A549 (cell line): ENCODE results near the gene GLS. TPM values are rescaled to one million over a fixed set of nuclear protein-coding genes. Genes with fewer than 3 reads are reported as not detected.
A peak's percentile ranks its signal among the peaks of the same experiment; 100 is the strongest.

Experiments used
- ATAC-seq, 2 experiments: fragments of 200-7000 bp in 1 of 2; fragments of >200 bp in 1 of 2; cut with Nextera tagmentation in 1 of 2; cut with Tn5 transposase in 1 of 2; 3 replicates each; pipeline versions ENCODE4 v1.8.0 to v1.9.1; 2018 to 2020; ENCODE audit warnings: mild to moderate bottlenecking in 1 of 2, moderate library complexity in 1 of 2
- CTCF ChIA-PET: fragments of 300-600 bp; sonication (Branson Sonifier 250); formaldehyde crosslinking; extraction: SDS; loops from one replicate; lab custom pipeline; 2021; ENCODE audit warnings: antibody characterized with exemption, inconsistent platforms; lab: Yijun Ruan, JAX
- POLR2A ChIA-PET: fragments of 350-600 bp; formaldehyde crosslinking; extraction: SDS; loops from one replicate; lab custom pipeline; 2021; ENCODE audit warnings: antibody characterized with exemption, inconsistent platforms; lab: Yijun Ruan, JAX
- DNase-seq, 2 experiments: peaks; one replicate each; pipeline versions ENCODE4 v3.0.0 to v3.0.0-alpha.2; 2011 to 2016; ENCODE audit warnings: low read depth in 1 of 2, low spot score in 1 of 2
- FAIRE-seq: peaks from 2 replicates; lab custom pipeline; 2011; peaks lifted over from hg19 to GRCh38; lab: Jason Lieb, UNC
- H3K27ac ChIP-seq, 2 experiments: fragments of >200 bp; sonication (Bioruptor Twin); formaldehyde crosslinking; 3 replicates each; pipeline ENCODE4 v1.5.1; 2016 to 2017
- H3K4me1 ChIP-seq: fragments of >200 bp; sonication (Bioruptor Twin); formaldehyde crosslinking; 3 replicates; pipeline ENCODE4 v1.6.1; 2016
- H3K4me2 ChIP-seq: fragments of >200 bp; sonication (Bioruptor Twin); formaldehyde crosslinking; 3 replicates; pipeline ENCODE4 v1.6.1; 2016
- H3K4me3 ChIP-seq: fragments of >200 bp; sonication (Bioruptor Twin); formaldehyde crosslinking; 3 replicates; pipeline ENCODE4 v1.5.1; 2016
- H3K9me3 ChIP-seq: fragments of >200 bp; sonication (Bioruptor Twin); formaldehyde crosslinking; 3 replicates; pipeline ENCODE4 v1.6.1; 2016
- CBX2 ChIP-seq: fragments of 200-600 bp; sonication (generic); IDR thresholded peaks from 2 replicates; pipeline ENCODE4 v1.6.1; 2016; ENCODE audit warnings: low read depth, mild to moderate bottlenecking, borderline replicate concordance
- CEBPB ChIP-seq, 2 experiments: fragments of >200 bp in 1 of 2; sonication (Bioruptor Twin) in 1 of 2; formaldehyde crosslinking in 1 of 2; IDR thresholded peaks; 2 replicates each; pipeline ENCODE4 v1.6.1; 2012 to 2016
- EHMT2 ChIP-seq: fragments of 200-600 bp; sonication (generic); IDR thresholded peaks from 2 replicates; pipeline ENCODE4 v1.6.1; 2016; ENCODE audit warnings: antibody characterized with exemption, low read depth, mild to moderate bottlenecking, moderate library complexity
- EP300 ChIP-seq, 2 experiments: fragments of >200 bp; sonication (Bioruptor Twin); formaldehyde crosslinking; IDR thresholded peaks; 2 replicates in 1 of 2; 3 replicates in 1 of 2; pipeline ENCODE4 v1.6.1; 2016 to 2017
- ESRRA ChIP-seq: fragments of 150-350 bp; IDR thresholded peaks from 2 replicates; pipeline ENCODE4 v1.6.1; 2014; ENCODE audit warnings: mild to moderate bottlenecking, low read length, borderline replicate concordance
- FOSB ChIP-seq: fragments of 250-450 bp; sonication (Bioruptor Pico); IDR thresholded peaks from 2 replicates; pipeline ENCODE4 v1.5.0; 2020; ENCODE audit warnings: mild to moderate bottlenecking, moderate library complexity
- FOXS1 ChIP-seq: fragments of 250-450 bp; sonication (Bioruptor Pico); IDR thresholded peaks from 2 replicates; pipeline ENCODE4 v1.5.0; 2020; ENCODE audit warnings: mild to moderate bottlenecking, moderate library complexity
- HES2 ChIP-seq: fragments of >200 bp; sonication (Bioruptor Twin); formaldehyde crosslinking; IDR thresholded peaks from 2 replicates; pipeline ENCODE4 v1.6.1; 2016
- HOXA7 ChIP-seq: fragments of 250-450 bp; sonication (Bioruptor Pico); IDR thresholded peaks from 2 replicates; pipeline ENCODE4 v1.5.0; 2020; ENCODE audit warnings: mild to moderate bottlenecking, moderate library complexity
- HOXB13 ChIP-seq: fragments of 250-450 bp; sonication (Bioruptor Pico); IDR thresholded peaks from 2 replicates; pipeline ENCODE4 v1.5.0; 2020; ENCODE audit warnings: low read depth, mild to moderate bottlenecking, moderate library complexity
- JUN ChIP-seq, 2 experiments: fragments of >200 bp; sonication (Bioruptor Twin); formaldehyde crosslinking; IDR thresholded peaks; 2 replicates in 1 of 2; 3 replicates in 1 of 2; pipeline ENCODE4 v1.6.1; 2016 to 2017
- JUNB ChIP-seq: fragments of >200 bp; sonication (Bioruptor Twin); formaldehyde crosslinking; IDR thresholded peaks from 2 replicates; pipeline ENCODE4 v1.6.1; 2016
- MAFK ChIP-seq: fragments of 450-650 bp; IDR thresholded peaks from 2 replicates; pipeline ENCODE4 v1.6.1; 2014; ENCODE audit not compliant: partially characterized antibody
- NFE2L2 ChIP-seq: fragments of 150-350 bp; conservative IDR thresholded peaks from 2 replicates; pipeline ENCODE4 v1.6.1; 2014; ENCODE audit warnings: low read length
- NPAS2 ChIP-seq: fragments of 250-450 bp; sonication (Bioruptor Pico); IDR thresholded peaks from 2 replicates; pipeline ENCODE4 v1.8.0; 2022; ENCODE audit warnings: mild to moderate bottlenecking, moderate library complexity, borderline replicate concordance
- RCOR1 ChIP-seq: fragments of 150-350 bp; IDR thresholded peaks from 2 replicates; pipeline ENCODE4 v1.6.1; 2014; ENCODE audit warnings: antibody characterized with exemption, low read length, low read depth
- ZC3H11A ChIP-seq: fragments of 450-650 bp; IDR thresholded peaks from 2 replicates; pipeline ENCODE4 v1.6.1; 2014; ENCODE audit warnings: antibody characterized with exemption, mild to moderate bottlenecking
- whole genome bisulfite sequencing: methylation state at CpG from one replicate; pipeline ENCODE4 v1.1.6; 2017; ENCODE audit errors: missing lambda C conversion rate; 5-methylcytosine and 5-hydroxymethylcytosine counted together
- polyA plus RNA-seq, 4 experiments: library from polyadenylated mRNA; depleted of rRNA in 3 of 4; stranded (reverse); fragments of >200 nt; fragmentation: RNase III in 1 of 4; extraction: RNeasy Plus Mini Kit Qiagen cat#74134 plus additional on column Dnase treatment in 1 of 4; gene quantifications; 2 replicates in 3 of 4; 3 replicates in 1 of 4; pipeline ENCODE4 v1.2.3, GENCODE V29; 2011 to 2017
- TF ChIP-seq, protein P1 (sequence below): IDR thresholded peaks from 2 replicates; pipeline ENCODE4 v1.6.1; 2012
- TF ChIP-seq, protein P2 (sequence below): fragments of >200 bp; sonication (Bioruptor Twin); formaldehyde crosslinking; IDR thresholded peaks from 3 replicates; pipeline ENCODE4 v1.5.1; 2016

Gene GLS
- polyA plus RNA-seq, 2 of the 4 experiments (the other 2 are of a cell fraction), result 269 to 321 TPM

DNA sequence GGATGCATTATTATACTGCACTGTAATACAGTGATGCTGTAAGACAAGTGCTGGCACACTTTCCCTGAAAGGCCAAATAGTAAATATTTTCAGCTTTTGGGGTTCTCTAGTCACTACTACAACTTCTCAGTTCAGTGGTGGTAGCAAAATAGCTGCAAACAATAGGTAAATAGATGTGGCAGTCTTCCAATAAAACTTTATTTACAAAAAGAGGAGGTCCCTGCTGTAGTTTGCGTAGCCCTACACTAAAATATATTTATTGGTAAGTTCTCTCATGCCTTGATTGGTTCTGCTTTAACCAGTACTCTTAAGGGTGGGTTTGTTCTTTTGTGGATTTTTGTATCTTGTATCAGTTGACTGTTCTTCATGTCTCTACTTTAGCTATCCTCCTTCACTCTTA is 7.8 kb downstream of the GLS start:
- peak overlapping the region; percentile 91 for H3K4me2 ChIP-seq
- H3K9me3 ChIP-seq, result no peaks in the 10 kb centered on the region
- TF ChIP-seq RCOR1 (no peak), ZC3H11A (no peak), JUN (IDR thresholded peaks at IDR 0.05) (no peak), JUNB (no peak), HOXA7 (CRISPR knock-in tag) (no peak), CEBPB (IDR thresholded peaks at IDR 0.05) (no peak), FOXS1 (CRISPR knock-in tag) (no peak)
- TF ChIP-seq, protein P1, sequence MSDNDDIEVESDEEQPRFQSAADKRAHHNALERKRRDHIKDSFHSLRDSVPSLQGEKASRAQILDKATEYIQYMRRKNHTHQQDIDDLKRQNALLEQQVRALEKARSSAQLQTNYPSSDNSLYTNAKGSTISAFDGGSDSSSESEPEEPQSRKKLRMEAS, result no peak
- TF ChIP-seq, protein P2, sequence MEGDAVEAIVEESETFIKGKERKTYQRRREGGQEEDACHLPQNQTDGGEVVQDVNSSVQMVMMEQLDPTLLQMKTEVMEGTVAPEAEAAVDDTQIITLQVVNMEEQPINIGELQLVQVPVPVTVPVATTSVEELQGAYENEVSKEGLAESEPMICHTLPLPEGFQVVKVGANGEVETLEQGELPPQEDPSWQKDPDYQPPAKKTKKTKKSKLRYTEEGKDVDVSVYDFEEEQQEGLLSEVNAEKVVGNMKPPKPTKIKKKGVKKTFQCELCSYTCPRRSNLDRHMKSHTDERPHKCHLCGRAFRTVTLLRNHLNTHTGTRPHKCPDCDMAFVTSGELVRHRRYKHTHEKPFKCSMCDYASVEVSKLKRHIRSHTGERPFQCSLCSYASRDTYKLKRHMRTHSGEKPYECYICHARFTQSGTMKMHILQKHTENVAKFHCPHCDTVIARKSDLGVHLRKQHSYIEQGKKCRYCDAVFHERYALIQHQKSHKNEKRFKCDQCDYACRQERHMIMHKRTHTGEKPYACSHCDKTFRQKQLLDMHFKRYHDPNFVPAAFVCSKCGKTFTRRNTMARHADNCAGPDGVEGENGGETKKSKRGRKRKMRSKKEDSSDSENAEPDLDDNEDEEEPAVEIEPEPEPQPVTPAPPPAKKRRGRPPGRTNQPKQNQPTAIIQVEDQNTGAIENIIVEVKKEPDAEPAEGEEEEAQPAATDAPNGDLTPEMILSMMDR, result no peak
- ATAC-seq (peak in 1 of 2 experiments; percentile 13; a peak in 2 of 6 replicates), DNase-seq (no peak), FAIRE-seq (no peak)
- peaks cover 93% of the 10 kb centered on the region for H3K4me1 ChIP-seq
- WGBS, result 60% methylated on average over 1 of the region's 1 CpG
- POLR2A ChIA-PET, result interaction anchor here (1.6 kb wide), 2 partner anchors 8 to 30 kb away, joined by 5 read pairs; partner anchors contain the start of gene GLS
- H3K27ac ChIP-seq, result peak overlapping the region; percentile 4 to 65; a peak in 4 of 6 replicates
- CTCF ChIA-PET, result interaction anchor here (1.2 kb wide), 1 partner anchor 38 kb away, joined by 3 read pairs; no protein-coding TSS in a partner anchor
- peak overlapping the region; percentile 98; the same call in 2 of the 3 replicates for H3K4me3 ChIP-seq

DNA sequence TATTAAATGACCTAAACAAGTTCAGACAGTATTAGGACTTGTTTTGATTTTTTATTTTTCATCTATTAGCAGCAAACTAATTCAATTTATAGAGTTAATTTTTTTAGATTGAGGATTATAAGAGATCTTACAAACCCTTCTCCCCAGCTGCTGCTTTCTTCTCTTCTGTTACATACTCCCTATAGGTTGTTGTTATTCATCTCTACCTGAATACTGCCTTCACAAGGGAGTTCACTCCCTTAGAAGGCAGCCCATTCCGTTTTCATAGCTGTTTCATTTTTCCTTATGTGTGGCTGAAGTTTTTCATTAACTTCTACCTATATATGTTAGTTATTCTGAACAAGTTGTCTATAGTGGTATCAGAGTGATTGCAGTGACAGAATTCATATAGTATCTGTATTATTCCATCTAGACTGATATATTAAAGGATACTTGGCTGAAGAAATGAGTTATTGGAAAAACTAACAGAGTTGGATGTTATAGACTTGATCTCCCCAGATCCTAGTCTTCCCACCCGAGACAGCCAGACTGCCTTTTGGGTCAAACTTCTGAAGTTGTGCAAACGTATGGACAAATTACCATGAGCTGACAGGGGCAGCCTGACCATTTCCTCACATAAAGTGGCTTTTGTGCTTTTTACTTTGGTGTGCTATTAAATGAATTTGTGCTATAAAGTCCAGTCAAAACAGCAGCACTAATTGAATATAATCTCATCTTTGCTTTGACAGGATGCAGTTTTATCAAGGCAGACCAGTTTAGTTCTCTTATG is 8.7 kb downstream of the GLS start:
- H3K4me3 ChIP-seq, result 0 out of 3 replicates have a peak overlapping the region, but pooled peaks have one; percentile 4
- CTCF ChIA-PET, result interaction anchor here (0.6 to 1.3 kb wide), 3 partner anchors 39 to 387 kb away, joined by 3 read pairs; no protein-coding TSS in a partner anchor
- FAIRE-seq, result no peak
- H3K9me3 ChIP-seq, result no peaks in the 10 kb centered on the region
- peak in 1 of 2 experiments; percentile 26; a peak in 2 of 6 replicates for ATAC-seq
- H3K4me1 ChIP-seq, result peaks cover 100% of the 10 kb centered on the region
- WGBS, result 34% methylated on average over 3 of the region's 3 CpGs
- TF ChIP-seq ESRRA (no peak), ZC3H11A (no peak), EP300 (IDR thresholded peaks at IDR 0.05) (no peak)
- peak overlapping the region; percentile 7 to 73; a peak in 4 of 6 replicates for H3K27ac ChIP-seq
- POLR2A ChIA-PET, result interaction anchor here (0.8 to 1.6 kb wide), 2 partner anchors 9 kb away, joined by 3 to 5 read pairs; partner anchors contain the start of gene GLS
- no peak for DNase-seq
- H3K4me2 ChIP-seq, result peak overlapping the region; percentile 91

- ChIA-PET CTCF (interaction anchor here (2.5 kb wide), 1 partner anchor 41 kb away, joined by 10 read pairs; no protein-coding TSS in a partner anchor), POLR2A (no interaction called here)
- DNase-seq (no peak), FAIRE-seq (no peak), ATAC-seq (no peak)
- H3K4me2 ChIP-seq, result peak overlapping the region; percentile 91
- H3K9me3 ChIP-seq, result no peaks in the 10 kb centered on the region
- TF ChIP-seq NFE2L2, result no peak
- TF ChIP-seq HES2, result no peak
- no peak for TF ChIP-seq CEBPB (IDR thresholded peaks at IDR 0.05)
- no peak for TF ChIP-seq EHMT2
- TF ChIP-seq HOXB13 (CRISPR knock-in tag), result no peak
- TF ChIP-seq FOSB (CRISPR knock-in tag), result no peak
- no peak for TF ChIP-seq CBX2
- TF ChIP-seq MAFK, result peak; percentile 47
- no peak for TF ChIP-seq NPAS2 (CRISPR knock-in tag)
- peak overlapping the region in 1 of 2 experiments; percentile 51; a peak in 2 of 6 replicates for H3K27ac ChIP-seq
- no peak overlapping the region for H3K4me3 ChIP-seq
- H3K4me1 ChIP-seq, result peaks cover 100% of the 10 kb centered on the region
Observed at GRCh38 chr2:190891372-190891771, 10.8 kb downstream of the GLS start.
